NCI-H1436 (cell line): ENCODE measurements around the gene TNFRSF11A.

ENCODE experiments used
- DNase-seq: peaks from one replicate; lab custom pipeline; 2025; lab: John Stamatoyannopoulos, UW

Gene TNFRSF11A

DNA sequence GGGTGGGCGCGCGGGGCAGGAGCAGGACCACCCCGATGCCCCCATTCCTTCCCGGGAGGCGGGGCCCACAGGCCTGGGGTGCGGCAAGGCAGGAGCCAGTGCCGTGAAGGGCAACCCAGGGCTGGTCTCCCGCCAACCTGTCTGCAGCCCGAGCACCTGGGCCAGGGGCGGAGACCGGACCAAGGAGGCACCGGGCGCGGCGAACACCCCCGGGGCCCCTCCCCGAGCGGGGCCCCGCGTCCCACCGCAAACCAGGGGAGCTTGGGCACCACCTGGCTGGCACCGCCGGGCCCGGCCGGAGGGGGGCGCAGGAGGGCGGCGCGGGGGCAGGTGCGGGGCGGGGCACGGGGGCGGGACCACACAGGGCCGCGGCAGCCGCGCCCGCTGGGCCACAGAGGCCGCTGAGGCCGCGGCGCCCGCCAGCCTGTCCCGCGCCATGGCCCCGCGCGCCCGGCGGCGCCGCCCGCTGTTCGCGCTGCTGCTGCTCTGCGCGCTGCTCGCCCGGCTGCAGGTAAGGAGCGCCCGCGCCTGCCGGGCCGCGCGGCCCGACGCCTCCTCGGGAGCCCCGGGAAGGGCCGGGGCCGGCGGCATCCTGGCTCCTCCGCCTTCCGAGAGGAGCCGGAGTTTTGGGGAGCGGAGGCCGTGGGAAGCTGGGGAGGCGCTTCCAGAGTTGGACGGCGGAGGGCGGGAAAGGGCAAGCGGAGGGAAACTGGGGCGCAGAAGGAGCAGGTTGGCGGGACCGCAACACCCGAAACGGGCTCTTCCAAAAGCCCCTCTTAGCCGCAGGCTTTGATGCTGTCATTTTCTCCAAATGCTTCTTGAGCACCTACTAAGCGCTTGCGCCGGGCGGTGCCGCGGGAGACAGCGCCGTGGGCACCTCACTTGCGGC lies at the start of gene TNFRSF11A:
Gene TNFRSF11A (plus strand): TSS at position 394 of the 889 bp plus-strand sequence. CDS start 43 bp downstream, at position 437.
- peak; percentile 59 for DNase-seq

- DNase-seq: no peak
Measured at GRCh38 chr18:62277045-62277444, 48.1 kb upstream of the TNFRSF11A start.

DNA sequence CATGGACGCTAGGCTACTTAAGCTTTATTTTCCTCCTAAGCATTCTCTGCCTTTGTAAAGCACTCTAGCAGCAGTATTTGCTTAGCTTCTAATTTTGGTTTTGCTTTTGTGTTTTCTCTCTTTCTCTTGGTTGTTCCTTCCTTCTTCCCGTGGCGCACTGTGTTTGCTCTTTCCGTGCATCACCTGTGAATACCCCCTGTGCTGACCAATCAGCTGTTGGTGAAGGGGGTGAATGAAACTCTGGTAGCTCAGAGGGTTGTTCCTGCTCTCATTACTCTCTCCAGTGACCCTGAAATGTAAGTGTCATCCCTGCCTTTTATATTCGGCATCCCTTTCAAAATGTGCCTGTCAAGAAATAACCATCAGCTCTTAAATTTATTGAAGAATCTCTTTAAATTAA lies 45.5 kb upstream of the TNFRSF11A start:
- no peak for DNase-seq

GRCh38 chr18:62280058-62280457 lies 45.1 kb upstream of the TNFRSF11A start:
- DNase-seq: no peak

GRCh38 chr18:62280786-62281185 lies 44.3 kb upstream of the TNFRSF11A start:
- DNase-seq: no peak

DNA sequence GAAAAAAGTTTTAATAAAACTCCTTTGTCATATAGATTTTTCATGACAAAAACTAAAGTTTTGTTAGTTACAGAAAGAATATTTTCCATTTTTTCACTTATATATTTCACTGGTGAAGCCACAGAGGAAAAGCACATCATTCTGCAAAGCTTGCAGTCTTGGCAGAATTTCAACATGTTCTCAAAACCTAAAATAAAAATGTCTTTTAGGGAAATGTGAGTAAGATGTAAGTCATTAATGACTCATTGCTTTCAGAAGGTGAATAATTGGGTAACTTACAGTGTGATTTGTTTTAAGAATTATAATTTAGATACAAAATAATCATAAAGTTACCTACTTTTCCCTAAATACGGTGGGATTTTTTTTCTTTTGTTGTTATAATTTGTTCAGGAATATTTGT lies 43.4 kb upstream of the TNFRSF11A start:
- no peak for DNase-seq

DNA sequence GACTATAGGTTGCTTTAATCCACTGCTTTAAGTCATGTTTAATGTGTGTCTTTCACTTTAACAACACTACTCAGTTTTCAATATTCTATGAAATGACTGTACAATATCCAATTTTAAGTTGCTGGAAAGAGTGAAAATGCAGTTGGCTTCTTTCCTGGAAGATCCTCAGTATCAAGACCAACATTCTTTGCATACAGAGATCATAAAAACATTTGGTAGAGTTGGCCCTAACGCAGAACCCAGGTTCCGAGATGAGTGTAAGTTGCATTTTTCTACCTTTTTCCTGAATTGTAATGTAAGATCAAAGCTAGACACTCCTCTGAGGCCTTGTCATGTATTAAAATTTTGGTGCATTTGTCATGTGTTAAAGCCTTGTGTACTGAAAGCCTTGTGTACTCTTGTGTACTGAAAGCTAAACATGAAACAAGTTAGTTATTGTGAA lies 42.9 kb upstream of the TNFRSF11A start:
- no peak for DNase-seq

DNA sequence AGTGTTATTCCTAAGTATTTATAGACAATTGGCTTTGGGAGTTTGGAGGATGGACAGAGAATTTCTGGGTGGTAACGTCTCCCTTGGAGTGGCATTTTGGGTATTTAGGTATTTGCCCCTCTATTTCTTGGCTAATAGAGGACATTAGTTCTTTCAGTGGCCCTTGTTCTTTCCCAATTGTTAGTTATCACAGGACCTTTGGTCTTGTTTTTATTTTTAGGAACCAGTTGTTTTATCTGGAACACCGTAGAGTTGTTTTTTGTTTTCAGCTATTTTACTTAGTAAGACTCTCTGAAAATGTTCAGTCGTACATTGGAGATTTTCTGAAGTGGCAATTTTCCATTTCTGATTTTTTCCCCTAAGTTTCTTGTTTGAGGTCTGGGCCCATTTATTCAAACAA lies 40.5 kb upstream of the TNFRSF11A start:
- no peak for DNase-seq

DNA sequence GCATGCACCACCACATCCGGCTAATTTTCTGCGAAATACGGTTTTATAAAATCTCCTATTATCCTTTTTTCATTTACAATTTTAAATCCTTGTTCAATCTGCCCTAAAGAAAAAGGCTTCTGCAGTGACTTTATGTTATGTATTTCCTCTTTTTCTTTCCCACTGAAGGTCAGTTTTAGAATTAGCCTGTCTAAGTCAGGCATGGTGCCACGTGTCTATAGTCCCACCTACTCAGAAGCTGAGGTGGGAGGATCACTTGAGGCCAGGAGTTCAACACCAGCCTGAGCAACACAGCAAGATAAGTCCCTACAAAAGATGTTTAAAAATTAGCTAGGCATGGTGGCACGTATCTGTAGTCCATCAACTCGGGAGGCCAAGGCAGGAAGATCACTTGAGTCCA lies 39.8 kb upstream of the TNFRSF11A start:
- no peak for DNase-seq

GRCh38 chr18:62287781-62288664 lies 37.1 kb upstream of the TNFRSF11A start:
- DNase-seq: no peak

DNA sequence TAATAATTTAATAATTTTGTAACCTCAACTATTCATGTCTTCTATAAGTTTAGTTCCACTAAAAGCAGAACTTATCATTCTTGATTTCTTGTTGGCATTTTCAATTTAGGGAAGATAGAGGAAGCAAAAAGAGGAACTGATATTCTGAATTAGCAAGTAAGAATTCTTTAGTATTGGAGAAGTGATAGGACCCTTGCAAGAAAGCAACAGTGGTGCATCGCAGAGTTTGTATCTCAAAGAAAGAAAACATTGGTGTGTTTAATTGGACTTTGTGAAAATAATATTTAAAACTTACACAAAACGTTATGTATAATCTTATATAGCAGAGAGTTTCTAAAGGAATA lies 36.5 kb upstream of the TNFRSF11A start:
- no peak for DNase-seq

DNA sequence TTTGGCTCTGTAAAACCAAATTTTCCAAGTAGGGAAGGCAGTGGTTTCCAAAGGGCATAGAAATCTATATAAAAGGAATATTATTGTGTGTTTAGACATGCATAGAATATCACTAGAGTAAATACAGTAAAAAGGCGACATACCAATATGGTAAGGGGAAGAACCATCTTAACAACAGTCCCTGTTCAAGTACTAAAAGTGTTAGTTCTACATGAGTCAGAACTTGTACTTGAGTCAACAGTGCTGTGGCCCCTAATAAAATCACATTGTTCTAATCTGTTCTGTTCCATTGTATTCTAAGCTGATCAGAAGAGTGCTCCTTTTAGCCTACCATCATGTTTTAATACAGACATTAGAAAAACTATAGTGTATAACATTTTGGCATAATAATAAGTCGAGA lies 36.1 kb upstream of the TNFRSF11A start:
- DNase-seq: no peak

GRCh38 chr18:62294073-62294472 lies 31.0 kb upstream of the TNFRSF11A start:
- DNase-seq: no peak

- no peak for DNase-seq
Measured at GRCh38 chr18:62300359-62300963, 24.6 kb upstream of the TNFRSF11A start.

GRCh38 chr18:62301322-62301721 lies 23.8 kb upstream of the TNFRSF11A start:
- DNase-seq: no peak

GRCh38 chr18:62312851-62313250 lies 12.3 kb upstream of the TNFRSF11A start:
- DNase-seq: no peak

- DNase-seq: no peak
Measured at GRCh38 chr18:62318228-62319180, 6.6 kb upstream of the TNFRSF11A start.

- DNase-seq: no peak
Measured at GRCh38 chr18:62321201-62321600, 3.9 kb upstream of the TNFRSF11A start.

GRCh38 chr18:62323483-62324180 lies 1.5 kb upstream of the TNFRSF11A start:
- no peak for DNase-seq

DNA sequence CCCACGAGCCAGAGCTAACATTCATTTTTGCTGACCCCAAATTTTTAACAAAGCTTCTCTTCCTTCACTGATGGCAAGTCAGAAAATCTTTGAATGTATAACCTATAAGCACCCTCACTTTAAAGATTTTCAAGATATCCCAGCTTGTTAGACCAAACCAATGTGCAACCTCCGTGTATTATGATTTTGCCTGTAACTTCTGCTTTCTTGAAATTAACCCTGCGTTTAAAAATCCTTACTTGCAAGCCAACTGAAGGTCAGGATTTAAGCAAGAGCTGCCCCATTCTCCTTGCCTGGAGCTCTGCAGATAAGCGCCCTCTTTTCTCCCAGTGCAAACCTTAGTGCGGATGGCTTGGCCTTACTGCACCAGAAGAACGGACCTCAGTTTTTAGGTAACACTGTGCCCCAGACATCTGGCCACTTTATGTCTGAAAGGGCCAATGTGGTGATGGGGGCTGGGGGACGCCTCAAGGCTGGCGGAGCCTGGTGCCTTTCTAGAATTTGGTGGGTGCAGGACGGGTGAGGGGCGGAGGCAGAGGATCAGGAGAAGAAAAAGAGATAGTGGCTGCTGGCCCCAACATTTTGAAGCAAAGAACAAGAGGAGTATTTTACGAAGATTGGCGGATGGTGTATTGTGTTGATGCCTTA lies 805 bp upstream of the TNFRSF11A start:
- DNase-seq: no peak
